ENCODE measurements around the gene RAD51B.

RAD51B gene

GRCh38 chr14:68522510-68523325, 703.1 kb downstream of the RAD51B start:
- no peak for DNase-seq

DNA sequence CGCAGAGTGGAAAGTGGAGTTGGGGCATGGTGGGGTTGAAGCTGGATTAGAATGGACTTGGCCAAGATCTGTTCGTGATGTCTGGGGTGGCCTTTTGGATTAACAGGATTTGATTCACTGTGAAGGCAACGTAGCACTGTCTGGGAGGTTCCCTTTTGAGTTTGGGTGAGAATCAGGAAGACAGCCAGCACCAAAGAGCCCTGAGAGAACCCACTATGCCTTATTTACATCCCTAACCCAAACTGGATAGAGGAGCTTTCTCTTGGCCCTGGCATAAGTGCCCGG, 703.7 kb downstream of the RAD51B start:
- no peak for DNase-seq

GRCh38 chr14:68523989-68524725, 704.6 kb downstream of the RAD51B start:
- no peak for DNase-seq

DNA sequence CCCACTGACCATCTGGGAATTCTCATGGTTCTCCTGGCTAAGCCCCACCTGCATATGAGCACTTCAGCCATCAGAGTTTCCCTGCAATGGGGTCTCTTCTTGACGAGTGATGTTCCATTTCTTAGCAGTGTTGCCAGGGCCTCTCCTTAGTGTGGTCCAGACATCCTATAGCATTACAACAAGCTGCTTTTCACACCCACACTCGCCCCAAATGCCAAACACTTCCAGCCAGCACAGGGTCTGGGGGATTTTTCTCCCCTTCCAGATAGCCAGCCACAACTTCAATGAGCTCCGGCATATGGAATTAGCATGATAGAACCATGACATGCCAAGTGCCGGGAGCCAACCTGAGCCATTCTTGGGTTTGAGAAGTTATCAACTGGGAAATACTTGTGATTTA, 705.9 kb downstream of the RAD51B start:
- DNase-seq: no peak

GRCh38 chr14:68526512-68527091, 707.0 kb downstream of the RAD51B start:
- DNase-seq: peak; percentile 21

- no peak for DNase-seq
These were observed 707.8 kb downstream of the RAD51B start for GRCh38 chr14:68527329-68527851.

- DNase-seq: no peak
These were observed 708.6 kb downstream of the RAD51B start for GRCh38 chr14:68528040-68528687.

- DNase-seq: no peak
These were observed 710.9 kb downstream of the RAD51B start for GRCh38 chr14:68530443-68530842.

GRCh38 chr14:68532496-68532895, 712.9 kb downstream of the RAD51B start:
- no peak for DNase-seq

GRCh38 chr14:68534276-68534675, 714.7 kb downstream of the RAD51B start:
- DNase-seq: no peak

- no peak for DNase-seq
These were observed 715.9 kb downstream of the RAD51B start for GRCh38 chr14:68535404-68536017.

DNA sequence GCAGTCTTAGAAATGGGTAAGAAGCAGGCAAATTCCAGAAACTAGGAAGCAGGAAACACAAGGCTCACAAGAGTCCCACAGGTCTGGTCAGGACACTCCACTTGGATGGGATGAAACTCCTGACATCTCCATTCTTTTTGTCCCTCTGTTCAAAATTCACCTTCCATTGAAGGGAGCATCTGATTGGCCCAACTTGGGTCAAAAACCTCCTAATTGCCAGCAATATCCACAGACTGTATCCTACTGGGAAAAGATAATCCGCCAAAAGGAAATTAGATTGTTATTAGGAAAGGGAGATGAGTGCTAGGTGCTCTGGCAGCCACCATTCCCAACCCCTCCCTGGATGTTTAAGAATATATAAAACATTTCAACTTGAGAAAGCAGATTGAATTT, 716.4 kb downstream of the RAD51B start:
- no peak for DNase-seq

- no peak for DNase-seq
These were observed 719.1 kb downstream of the RAD51B start for GRCh38 chr14:68538639-68539038.

DNA sequence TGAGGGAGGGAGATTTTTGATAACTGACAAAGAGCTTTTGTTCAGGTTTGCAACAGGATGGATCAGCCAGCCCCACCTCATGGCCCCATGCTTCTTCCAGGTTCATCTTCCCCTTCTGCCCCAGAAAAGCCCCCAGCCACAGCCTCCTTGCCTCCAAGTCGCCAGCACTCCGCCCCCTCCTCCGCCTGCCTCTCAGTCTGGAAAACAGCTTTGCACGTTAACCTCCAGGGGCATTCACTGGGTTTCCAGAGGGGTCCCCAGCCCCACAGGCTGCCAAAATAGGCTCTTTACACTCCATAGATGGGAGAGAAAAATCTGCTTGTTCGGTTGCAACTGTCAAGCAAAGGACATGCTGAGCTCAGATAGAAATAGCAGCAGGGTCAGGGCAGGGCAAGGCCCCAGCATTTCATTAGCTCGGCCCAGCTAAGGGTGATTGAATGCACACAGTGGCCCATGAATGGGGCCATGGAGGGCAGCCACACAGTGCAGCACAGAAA, 719.7 kb downstream of the RAD51B start:
- DNase-seq: no peak

DNA sequence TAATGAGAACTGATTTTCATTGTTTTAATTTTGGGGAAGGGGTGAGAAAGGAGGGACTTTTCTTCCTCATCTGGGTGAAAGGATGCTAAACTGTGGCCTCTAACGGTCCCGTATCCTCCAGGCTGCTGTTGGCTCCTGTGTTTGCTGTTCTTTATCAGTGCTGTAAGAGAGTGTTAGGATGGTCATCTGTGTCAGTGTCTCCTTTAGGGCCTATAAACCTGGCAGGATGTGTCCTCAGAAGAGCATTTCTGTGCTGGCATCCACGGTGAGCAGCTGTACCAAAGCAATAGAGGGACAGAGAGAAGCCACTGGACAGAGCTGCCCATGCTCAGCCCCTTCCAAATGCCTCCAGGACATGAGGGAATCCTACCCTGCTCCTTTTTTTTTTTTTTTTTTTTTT, 720.2 kb downstream of the RAD51B start:
- DNase-seq: no peak

GRCh38 chr14:68541178-68541896, 721.8 kb downstream of the RAD51B start:
- DNase-seq: no peak

- no peak for DNase-seq
These were observed 722.8 kb downstream of the RAD51B start for GRCh38 chr14:68542346-68542745.

DNA sequence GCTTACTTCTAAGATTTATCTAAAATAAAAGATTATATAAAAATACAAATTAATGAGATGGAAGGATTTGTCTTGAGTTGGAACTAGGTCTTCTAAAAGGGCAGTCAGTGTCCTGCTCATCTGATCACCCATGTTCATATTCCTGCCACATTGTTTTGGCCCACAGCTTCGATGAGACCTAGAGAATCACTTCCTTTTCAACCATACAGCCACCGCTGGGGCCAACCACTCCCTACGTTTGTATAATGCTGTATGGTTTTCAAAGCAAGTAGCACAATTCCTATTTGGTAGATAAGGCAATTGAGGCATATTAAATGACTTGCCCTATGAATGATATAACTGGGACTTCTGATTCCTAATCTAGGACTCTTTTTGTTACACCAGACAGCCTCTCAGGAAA, 723.9 kb downstream of the RAD51B start:
- DNase-seq: no peak

DNA sequence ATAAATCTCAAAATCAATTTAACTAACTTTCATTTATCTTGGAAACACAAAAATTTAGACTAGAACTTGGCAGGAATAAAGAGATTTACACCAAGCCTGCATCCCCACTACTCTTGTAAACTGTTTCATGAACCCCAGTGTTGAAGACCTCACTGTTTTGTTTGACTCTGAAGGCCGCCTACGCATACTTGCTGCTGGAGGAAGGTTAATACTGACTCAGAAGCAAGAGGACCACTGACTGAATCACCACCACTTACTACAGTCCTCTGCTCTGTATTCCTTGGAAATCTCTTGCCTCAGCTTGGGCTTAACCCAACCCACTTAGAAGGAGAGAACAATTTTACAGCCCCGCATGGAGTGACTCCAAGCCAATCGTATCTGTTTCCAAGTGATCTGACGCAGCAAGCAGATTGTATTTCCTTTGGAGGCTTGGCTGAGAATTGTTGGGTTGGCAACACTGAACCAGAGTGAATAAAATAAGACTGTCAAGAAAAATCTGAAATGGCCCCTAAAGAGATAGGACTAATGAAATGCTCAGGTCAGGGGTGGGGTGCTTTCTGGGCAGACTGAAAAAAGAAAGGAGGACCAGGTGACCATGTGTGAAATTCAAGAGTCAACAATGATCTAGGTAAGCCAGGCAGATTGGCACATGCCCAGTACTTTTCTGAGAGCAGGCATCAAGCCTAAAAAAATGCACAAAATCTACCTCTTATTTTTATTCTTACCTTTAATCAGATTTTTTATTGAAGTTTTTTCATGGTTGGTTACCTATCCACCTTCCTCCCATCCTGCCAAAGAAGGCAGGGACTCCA, 724.7 kb downstream of the RAD51B start:
- DNase-seq: no peak

DNA sequence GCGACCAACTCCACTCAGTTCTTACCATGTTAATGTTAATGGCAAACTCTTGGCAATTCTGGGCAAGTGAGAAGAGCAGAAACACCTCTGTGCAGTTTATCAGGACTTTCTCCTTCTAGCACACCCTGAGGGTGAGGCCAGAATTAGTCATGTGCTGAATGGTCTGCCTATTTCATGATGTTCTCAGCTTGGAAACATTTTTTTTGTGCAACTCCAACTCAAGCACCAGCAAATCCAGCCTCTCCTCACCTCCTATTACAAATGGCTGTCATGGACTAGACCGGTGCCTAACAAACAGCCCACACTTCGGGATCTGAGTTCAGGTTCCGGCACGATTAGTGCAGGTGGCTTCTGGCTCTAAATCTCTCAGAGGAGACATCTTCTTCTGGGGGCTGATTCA, 727.3 kb downstream of the RAD51B start:
- no peak for DNase-seq
